Measurements from ENCODE around the gene CCL26. TPM values are rescaled to one million over a fixed set of nuclear protein-coding genes. Genes with fewer than 3 reads are reported as not detected.

CCL26 gene
- total and polyA plus RNA-seq, 2 of the 4 experiments (the other 2 are of a cell fraction), result not detected

DNA sequence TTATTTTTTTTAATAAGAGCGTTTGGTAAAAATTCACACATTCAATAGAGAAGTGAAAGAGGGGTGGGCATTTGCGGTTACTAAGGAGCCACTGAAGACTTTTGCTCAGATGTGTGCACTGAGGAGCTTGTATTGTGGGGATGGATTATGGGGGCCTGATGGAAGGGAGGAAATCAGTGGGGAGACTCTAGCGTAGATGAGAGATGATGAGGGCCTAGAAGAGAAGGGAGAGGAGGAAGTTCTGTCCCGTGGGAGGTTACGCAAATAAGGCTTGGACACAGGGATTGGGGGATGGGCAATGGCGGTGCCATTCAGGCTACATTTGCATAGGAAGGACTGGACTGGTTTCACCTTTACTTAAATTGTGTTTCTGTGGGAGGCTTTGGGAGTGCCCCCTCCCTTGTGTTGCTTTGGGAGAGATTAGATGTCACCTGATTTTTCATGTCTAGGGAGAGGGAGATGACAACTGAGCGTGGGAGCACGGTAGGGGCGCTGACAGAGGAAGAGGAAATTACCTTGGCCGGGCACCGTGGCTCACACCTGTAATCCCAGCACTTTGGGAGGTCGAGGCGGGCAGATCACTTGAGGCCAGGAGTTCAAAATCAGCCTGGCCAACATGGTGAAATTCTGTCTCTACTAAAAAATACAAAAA is 31.0 kb downstream of the CCL26 start:
- Histone ChIP-seq H4K20me1 (ENCODE audit: insufficient read depth, low read length) (no peaks in the 10 kb centered on the region), H3K9ac (ENCODE audit: low read depth, low read length) (no peak overlapping the region), H3K9me1 (ENCODE audit: insufficient read depth, low read length) (no peaks in the 10 kb centered on the region), H3K56ac (ENCODE audit: extremely low read depth, insufficient read depth, low read length) (no peak overlapping the region), H3K79me1 (ENCODE audit: low read depth in 1 of 2, low read length in 2 of 2) (peaks cover 6 to 20% of the 10 kb centered on the region in 2 experiments), H4K5ac (ENCODE audit: low read depth, low read length) (no peak overlapping the region), H3K4me1 (ENCODE audit: control insufficient read depth, insufficient read depth, low read length) (peaks cover 5% of the 10 kb centered on the region), H3K36me3 (ENCODE audit: control insufficient read depth, insufficient read depth, low read length) (no peaks in the 10 kb centered on the region), H4K8ac (ENCODE audit: low read depth in 2 of 2, low read length in 2 of 2) (no peak overlapping the region), H3K4ac (ENCODE audit: low read depth, low read length) (no peak overlapping the region), H3K4me3 (ENCODE audit: insufficient read depth, low read depth, low read length) (no peak overlapping the region), H3K9me3 (ENCODE audit: control insufficient read depth, insufficient read depth, low read length) (no peaks in the 10 kb centered on the region), H3K23ac (ENCODE audit: low read depth, low read length) (no peak overlapping the region), H2BK5ac (ENCODE audit: low read depth, low read length, poor library complexity, severe bottlenecking) (no peak overlapping the region), H2BK20ac (ENCODE audit: low read depth, low read length) (no peak overlapping the region), H2AK5ac (ENCODE audit: low read depth, low read length) (no peak overlapping the region), H3K18ac (ENCODE audit: low read depth, low read length) (no peak overlapping the region), H3K14ac (replicated peaks; ENCODE audit: low read depth, low read length) (no peak overlapping the region), H2BK120ac (ENCODE audit: low read depth, low read length) (no peak overlapping the region), H3K27me3 (ENCODE audit: control insufficient read depth, insufficient read depth, low read length) (peaks cover 3% of the 10 kb centered on the region; the same call in 1 of the 2 replicates), H3K27ac (ENCODE audit: insufficient read depth, low read length) (no peak overlapping the region), H2AFZ (replicated peaks; ENCODE audit: low read length, poor library complexity) (no peak overlapping the region), H4K91ac (ENCODE audit: insufficient read depth, low read depth, low read length) (no peak overlapping the region), H3K4me2 (ENCODE audit: low read depth, low read length) (no peak overlapping the region), H2BK15ac (ENCODE audit: low read depth, low read length) (no peak overlapping the region), H2AK9ac (replicated peaks; ENCODE audit: low read depth, low read length, poor library complexity) (no peak overlapping the region)
- ATAC-seq (ENCODE audit: low read depth) (no peak), DNase-seq (no peak)
- in situ Hi-C loops (cut with MboI; ENCODE audit: low sequenced_read_pairs) (no loop called here), intact Hi-C loops (cut with micrococcal nuclease) (no loop called here), dilution Hi-C loops (cut with HindIII; ENCODE audit: low sequenced_read_pairs, unreplicated experiment) (no loop called here)
- CTCF ChIA-PET, result no interaction called here
- TF ChIP-seq RFX5 (IDR thresholded peaks at IDR 0.05; ENCODE audit: low read depth, low read length), result no peak
- TF ChIP-seq, protein P1, sequence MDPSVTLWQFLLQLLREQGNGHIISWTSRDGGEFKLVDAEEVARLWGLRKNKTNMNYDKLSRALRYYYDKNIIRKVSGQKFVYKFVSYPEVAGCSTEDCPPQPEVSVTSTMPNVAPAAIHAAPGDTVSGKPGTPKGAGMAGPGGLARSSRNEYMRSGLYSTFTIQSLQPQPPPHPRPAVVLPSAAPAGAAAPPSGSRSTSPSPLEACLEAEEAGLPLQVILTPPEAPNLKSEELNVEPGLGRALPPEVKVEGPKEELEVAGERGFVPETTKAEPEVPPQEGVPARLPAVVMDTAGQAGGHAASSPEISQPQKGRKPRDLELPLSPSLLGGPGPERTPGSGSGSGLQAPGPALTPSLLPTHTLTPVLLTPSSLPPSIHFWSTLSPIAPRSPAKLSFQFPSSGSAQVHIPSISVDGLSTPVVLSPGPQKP (IDR thresholded peaks at IDR 0.05; ENCODE audit: borderline replicate concordance, low read depth, low read length), result no peak
- no peak for TF ChIP-seq BHLHE40 (IDR thresholded peaks at IDR 0.05; ENCODE audit: low read depth, low read length)
- TF ChIP-seq, protein P2, sequence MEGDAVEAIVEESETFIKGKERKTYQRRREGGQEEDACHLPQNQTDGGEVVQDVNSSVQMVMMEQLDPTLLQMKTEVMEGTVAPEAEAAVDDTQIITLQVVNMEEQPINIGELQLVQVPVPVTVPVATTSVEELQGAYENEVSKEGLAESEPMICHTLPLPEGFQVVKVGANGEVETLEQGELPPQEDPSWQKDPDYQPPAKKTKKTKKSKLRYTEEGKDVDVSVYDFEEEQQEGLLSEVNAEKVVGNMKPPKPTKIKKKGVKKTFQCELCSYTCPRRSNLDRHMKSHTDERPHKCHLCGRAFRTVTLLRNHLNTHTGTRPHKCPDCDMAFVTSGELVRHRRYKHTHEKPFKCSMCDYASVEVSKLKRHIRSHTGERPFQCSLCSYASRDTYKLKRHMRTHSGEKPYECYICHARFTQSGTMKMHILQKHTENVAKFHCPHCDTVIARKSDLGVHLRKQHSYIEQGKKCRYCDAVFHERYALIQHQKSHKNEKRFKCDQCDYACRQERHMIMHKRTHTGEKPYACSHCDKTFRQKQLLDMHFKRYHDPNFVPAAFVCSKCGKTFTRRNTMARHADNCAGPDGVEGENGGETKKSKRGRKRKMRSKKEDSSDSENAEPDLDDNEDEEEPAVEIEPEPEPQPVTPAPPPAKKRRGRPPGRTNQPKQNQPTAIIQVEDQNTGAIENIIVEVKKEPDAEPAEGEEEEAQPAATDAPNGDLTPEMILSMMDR (conservative IDR thresholded peaks at IDR 0.05; ENCODE audit: low read depth, low read length), result no peak
- TF ChIP-seq MAFK (IDR thresholded peaks at IDR 0.05; ENCODE audit: low read depth, low read length), result no peak
- TF ChIP-seq, protein P3, sequence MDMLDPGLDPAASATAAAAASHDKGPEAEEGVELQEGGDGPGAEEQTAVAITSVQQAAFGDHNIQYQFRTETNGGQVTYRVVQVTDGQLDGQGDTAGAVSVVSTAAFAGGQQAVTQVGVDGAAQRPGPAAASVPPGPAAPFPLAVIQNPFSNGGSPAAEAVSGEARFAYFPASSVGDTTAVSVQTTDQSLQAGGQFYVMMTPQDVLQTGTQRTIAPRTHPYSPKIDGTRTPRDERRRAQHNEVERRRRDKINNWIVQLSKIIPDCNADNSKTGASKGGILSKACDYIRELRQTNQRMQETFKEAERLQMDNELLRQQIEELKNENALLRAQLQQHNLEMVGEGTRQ (IDR thresholded peaks at IDR 0.05; ENCODE audit: low read depth, low read length), result no peak
- no peak for TF ChIP-seq MAZ (IDR thresholded peaks at IDR 0.05; ENCODE audit: borderline replicate concordance, low read depth, low read length)
- no peak for TF ChIP-seq FOS (IDR thresholded peaks at IDR 0.05; ENCODE audit: low read depth, low read length)
- no peak for TF ChIP-seq POLR2A (IDR thresholded peaks at IDR 0.05; ENCODE audit: low read depth, low read length)
- no peak for TF ChIP-seq RAD21 (IDR thresholded peaks at IDR 0.05; ENCODE audit: low read length)
- WGBS, 2 experiments (ENCODE audit: extremely low coverage in 2 of 2, insufficient read length in 1 of 2), result 44 to 100% methylated on average over 1 to 3 of the region's 13 CpGs
- no TSS peak for BruUV-seq (replicated peaks)
- POLR2A ChIA-PET (ENCODE audit: unreplicated experiment), result no interaction called here
